A549 (cell line): Measurements from ENCODE around the gene XYLT1. TPM values are rescaled to one million over a fixed set of nuclear protein-coding genes. Genes with fewer than 3 reads are reported as not detected.

Experiments
- ATAC-seq, 2 experiments: fragments of 200-7000 bp in 1 of 2; fragments of >200 bp in 1 of 2; cut with Nextera tagmentation in 1 of 2; cut with Tn5 transposase in 1 of 2; 3 replicates each; pipeline versions ENCODE4 v1.8.0 to v1.9.1; 2018 to 2020; ENCODE audit warnings: mild to moderate bottlenecking in 1 of 2, moderate library complexity in 1 of 2
- CTCF ChIA-PET: fragments of 300-600 bp; sonication (Branson Sonifier 250); formaldehyde crosslinking; extraction: SDS; loops from one replicate; lab custom pipeline; 2021; ENCODE audit warnings: antibody characterized with exemption, inconsistent platforms; lab: Yijun Ruan, JAX
- POLR2A ChIA-PET: fragments of 350-600 bp; formaldehyde crosslinking; extraction: SDS; loops from one replicate; lab custom pipeline; 2021; ENCODE audit warnings: antibody characterized with exemption, inconsistent platforms; lab: Yijun Ruan, JAX
- DNase-seq, 2 experiments: peaks; one replicate each; pipeline versions ENCODE4 v3.0.0 to v3.0.0-alpha.2; 2011 to 2016; ENCODE audit warnings: low read depth in 1 of 2, low spot score in 1 of 2
- FAIRE-seq: peaks from 2 replicates; lab custom pipeline; 2011; peaks lifted over from hg19 to GRCh38; lab: Jason Lieb, UNC
- H3K27ac ChIP-seq, 2 experiments: fragments of >200 bp; sonication (Bioruptor Twin); formaldehyde crosslinking; 3 replicates each; pipeline ENCODE4 v1.5.1; 2016 to 2017
- H3K4me1 ChIP-seq: fragments of >200 bp; sonication (Bioruptor Twin); formaldehyde crosslinking; 3 replicates; pipeline ENCODE4 v1.6.1; 2016
- H3K4me2 ChIP-seq: fragments of >200 bp; sonication (Bioruptor Twin); formaldehyde crosslinking; 3 replicates; pipeline ENCODE4 v1.6.1; 2016
- H3K4me3 ChIP-seq: fragments of >200 bp; sonication (Bioruptor Twin); formaldehyde crosslinking; 3 replicates; pipeline ENCODE4 v1.5.1; 2016
- H3K9me3 ChIP-seq: fragments of >200 bp; sonication (Bioruptor Twin); formaldehyde crosslinking; 3 replicates; pipeline ENCODE4 v1.6.1; 2016
- ATOH8 ChIP-seq: fragments of 250-450 bp; sonication (Bioruptor Pico); IDR thresholded peaks from 2 replicates; pipeline ENCODE4 v1.5.0; 2020; ENCODE audit warnings: low read depth, mild to moderate bottlenecking, moderate library complexity
- BCL3 ChIP-seq: fragments of >200 bp; sonication (Bioruptor Twin); formaldehyde crosslinking; IDR thresholded peaks from 3 replicates; pipeline ENCODE4 v1.6.1; 2016
- BHLHE40 ChIP-seq: IDR thresholded peaks from 2 replicates; pipeline ENCODE4 v1.6.1; 2012; ENCODE audit warnings: low read depth, low read length, inconsistent platforms
- CBX2 ChIP-seq: fragments of 200-600 bp; sonication (generic); IDR thresholded peaks from 2 replicates; pipeline ENCODE4 v1.6.1; 2016; ENCODE audit warnings: low read depth, mild to moderate bottlenecking, borderline replicate concordance
- CEBPB ChIP-seq, 2 experiments: fragments of >200 bp in 1 of 2; sonication (Bioruptor Twin) in 1 of 2; formaldehyde crosslinking in 1 of 2; IDR thresholded peaks; 2 replicates each; pipeline ENCODE4 v1.6.1; 2012 to 2016
- CTCF ChIP-seq: fragments of >200 bp; sonication (Bioruptor Twin); formaldehyde crosslinking; IDR thresholded peaks from 3 replicates; pipeline ENCODE4 v1.5.1; 2016
- EHF ChIP-seq: fragments of 250-450 bp; sonication (Bioruptor Pico); IDR thresholded peaks from 2 replicates; pipeline ENCODE4 v1.5.0; 2020; ENCODE audit warnings: mild to moderate bottlenecking
- ELK1 ChIP-seq: fragments of 150-350 bp; IDR thresholded peaks from 2 replicates; pipeline ENCODE4 v1.6.1; 2014; ENCODE audit warnings: low read depth, mild to moderate bottlenecking, low read length
- ESRRA ChIP-seq: fragments of 150-350 bp; IDR thresholded peaks from 2 replicates; pipeline ENCODE4 v1.6.1; 2014; ENCODE audit warnings: mild to moderate bottlenecking, low read length, borderline replicate concordance
- FOSB ChIP-seq: fragments of 250-450 bp; sonication (Bioruptor Pico); IDR thresholded peaks from 2 replicates; pipeline ENCODE4 v1.5.0; 2020; ENCODE audit warnings: mild to moderate bottlenecking, moderate library complexity
- FOXS1 ChIP-seq: fragments of 250-450 bp; sonication (Bioruptor Pico); IDR thresholded peaks from 2 replicates; pipeline ENCODE4 v1.5.0; 2020; ENCODE audit warnings: mild to moderate bottlenecking, moderate library complexity
- HEYL ChIP-seq: fragments of 250-450 bp; sonication (Bioruptor Pico); IDR thresholded peaks from 2 replicates; pipeline ENCODE4 v1.8.0; 2021; ENCODE audit warnings: mild to moderate bottlenecking, moderate library complexity
- HMGXB4 ChIP-seq: fragments of 250-450 bp; sonication (Bioruptor Pico); IDR thresholded peaks from 2 replicates; pipeline ENCODE4 v1.5.0; 2021; ENCODE audit warnings: mild to moderate bottlenecking, moderate library complexity, borderline replicate concordance
- KDM1A ChIP-seq: fragments of 200-600 bp; sonication (generic); IDR thresholded peaks from 2 replicates; pipeline ENCODE4 v1.6.1; 2016; ENCODE audit warnings: low read depth, mild to moderate bottlenecking
- KDM5A ChIP-seq: fragments of 200-600 bp; sonication (generic); IDR thresholded peaks from 2 replicates; pipeline ENCODE4 v1.6.1; 2016; ENCODE audit warnings: antibody characterized with exemption, mild to moderate bottlenecking
- NFE2L2 ChIP-seq: fragments of 150-350 bp; conservative IDR thresholded peaks from 2 replicates; pipeline ENCODE4 v1.6.1; 2014; ENCODE audit warnings: low read length
- NPAS2 ChIP-seq: fragments of 250-450 bp; sonication (Bioruptor Pico); IDR thresholded peaks from 2 replicates; pipeline ENCODE4 v1.8.0; 2022; ENCODE audit warnings: mild to moderate bottlenecking, moderate library complexity, borderline replicate concordance
- POLR2A ChIP-seq: IDR thresholded peaks from 2 replicates; pipeline ENCODE4 v1.6.1; 2012; ENCODE audit warnings: mild to moderate bottlenecking, low read length
- POLR2AphosphoS2 ChIP-seq: conservative IDR thresholded peaks from 2 replicates; pipeline ENCODE4 v1.6.1; 2012; ENCODE audit warnings: low read length, improper control_type of control experiment, inconsistent platforms
- RFX5 ChIP-seq: fragments of 450-650 bp; IDR thresholded peaks from 2 replicates; pipeline ENCODE4 v1.7.1; 2014; ENCODE audit warnings: antibody characterized with exemption, mild to moderate bottlenecking, moderate library complexity
- TFCP2L1 ChIP-seq: fragments of 250-450 bp; sonication (Bioruptor Pico); IDR thresholded peaks from 2 replicates; pipeline ENCODE4 v1.5.0; 2021; ENCODE audit warnings: mild to moderate bottlenecking
- TP53 ChIP-seq: fragments of 250-450 bp; sonication (Bioruptor Pico); IDR thresholded peaks from 2 replicates; pipeline ENCODE4 v1.5.0; 2021; ENCODE audit warnings: mild to moderate bottlenecking, moderate library complexity
- WGBS: methylation state at CpG from one replicate; pipeline ENCODE4 v1.1.6; 2017; ENCODE audit errors: missing lambda C conversion rate; 5-methylcytosine and 5-hydroxymethylcytosine counted together
- polyA plus RNA-seq, 4 experiments: library from polyadenylated mRNA; depleted of rRNA in 3 of 4; stranded (reverse); fragments of >200 nt; fragmentation: RNase III in 1 of 4; extraction: RNeasy Plus Mini Kit Qiagen cat#74134 plus additional on column Dnase treatment in 1 of 4; gene quantifications; 2 replicates in 3 of 4; 3 replicates in 1 of 4; pipeline ENCODE4 v1.2.3, GENCODE V29; 2011 to 2017

The XYLT1 gene
- polyA plus RNA-seq, 2 of the 4 experiments (the other 2 are of a cell fraction), result 0.78 to 0.88 TPM

- Histone ChIP-seq H3K4me3 (no peak overlapping the region), H3K4me2 (no peak overlapping the region), H3K9me3 (no peaks in the 10 kb centered on the region), H3K4me1 (no peaks in the 10 kb centered on the region), H3K27ac (no peak overlapping the region)
- FAIRE-seq, result no peak
- TF ChIP-seq POLR2AphosphoS2, result no peak
- no peak for TF ChIP-seq TFCP2L1 (CRISPR knock-in tag)
- no peak for TF ChIP-seq TP53 (CRISPR knock-in tag)
- no peak for TF ChIP-seq KDM1A
- no peak for DNase-seq
- no peak for ATAC-seq
- ChIA-PET POLR2A (no interaction called here), CTCF (no interaction called here)
- WGBS, result 18% methylated on average over 2 of the region's 17 CpGs
Measured at GRCh38 chr16:17108596-17108995, 362.2 kb downstream of the XYLT1 start.

- Histone ChIP-seq H3K4me1 (no peaks in the 10 kb centered on the region), H3K4me3 (no peak overlapping the region), H3K9me3 (no peaks in the 10 kb centered on the region), H3K4me2 (no peak overlapping the region), H3K27ac (no peak overlapping the region)
- ChIA-PET POLR2A (no interaction called here), CTCF (no interaction called here)
- no peak for TF ChIP-seq BCL3
- TF ChIP-seq RFX5, result no peak
- no peak for TF ChIP-seq KDM5A
- TF ChIP-seq BHLHE40, result no peak
- TF ChIP-seq ELK1, result no peak
- DNase-seq (no peak), ATAC-seq (no peak), FAIRE-seq (no peak)
- 27% methylated on average over 8 of the region's 8 CpGs for WGBS
Measured at GRCh38 chr16:17107450-17107849, 363.3 kb downstream of the XYLT1 start.

- POLR2A ChIA-PET, result no interaction called here
- H3K9me3 ChIP-seq, result no peaks in the 10 kb centered on the region
- ATAC-seq, result no peak
- no peak for TF ChIP-seq POLR2A
- TF ChIP-seq CTCF, result no peak
- no peak for TF ChIP-seq HMGXB4 (CRISPR knock-in tag)
- no peak for TF ChIP-seq NFE2L2
- TF ChIP-seq FOXS1 (CRISPR knock-in tag), result no peak
- no peak for TF ChIP-seq CEBPB (IDR thresholded peaks at IDR 0.05)
- TF ChIP-seq ATOH8, result no peak
- TF ChIP-seq HEYL (CRISPR knock-in tag), result no peak
- TF ChIP-seq FOSB, result no peak
- TF ChIP-seq ESRRA, result no peak
- TF ChIP-seq NPAS2 (CRISPR knock-in tag), result no peak
- TF ChIP-seq EHF, result no peak
- TF ChIP-seq CBX2, result no peak
- TF ChIP-seq TFCP2L1 (CRISPR knock-in tag), result no peak
- TF ChIP-seq, all 56 proteins: peak for 0
- Histone ChIP-seq H3K4me2 (no peak overlapping the region), H3K4me1 (no peaks in the 10 kb centered on the region), H3K27ac (no peak overlapping the region), H3K4me3 (no peak overlapping the region)
- FAIRE-seq, result no peak
- no peak for DNase-seq
- WGBS, result 12% methylated on average over 13 of the region's 14 CpGs
- CTCF ChIA-PET, result no interaction called here
Measured at GRCh38 chr16:17106243-17106791, 364.4 kb downstream of the XYLT1 start.
